HG03354 (cell line): ENCODE data around the gene ABCA7.

ENCODE experiments used
- ATAC-seq: cut with Tn5 transposase; IDR thresholded peaks from one replicate; pipeline ENCODE4 v1.9.1; 2021; ENCODE audit warnings: mild to moderate bottlenecking; ENCODE audit not compliant: unreplicated experiment, poor library complexity, severe bottlenecking

Gene ABCA7

DNA sequence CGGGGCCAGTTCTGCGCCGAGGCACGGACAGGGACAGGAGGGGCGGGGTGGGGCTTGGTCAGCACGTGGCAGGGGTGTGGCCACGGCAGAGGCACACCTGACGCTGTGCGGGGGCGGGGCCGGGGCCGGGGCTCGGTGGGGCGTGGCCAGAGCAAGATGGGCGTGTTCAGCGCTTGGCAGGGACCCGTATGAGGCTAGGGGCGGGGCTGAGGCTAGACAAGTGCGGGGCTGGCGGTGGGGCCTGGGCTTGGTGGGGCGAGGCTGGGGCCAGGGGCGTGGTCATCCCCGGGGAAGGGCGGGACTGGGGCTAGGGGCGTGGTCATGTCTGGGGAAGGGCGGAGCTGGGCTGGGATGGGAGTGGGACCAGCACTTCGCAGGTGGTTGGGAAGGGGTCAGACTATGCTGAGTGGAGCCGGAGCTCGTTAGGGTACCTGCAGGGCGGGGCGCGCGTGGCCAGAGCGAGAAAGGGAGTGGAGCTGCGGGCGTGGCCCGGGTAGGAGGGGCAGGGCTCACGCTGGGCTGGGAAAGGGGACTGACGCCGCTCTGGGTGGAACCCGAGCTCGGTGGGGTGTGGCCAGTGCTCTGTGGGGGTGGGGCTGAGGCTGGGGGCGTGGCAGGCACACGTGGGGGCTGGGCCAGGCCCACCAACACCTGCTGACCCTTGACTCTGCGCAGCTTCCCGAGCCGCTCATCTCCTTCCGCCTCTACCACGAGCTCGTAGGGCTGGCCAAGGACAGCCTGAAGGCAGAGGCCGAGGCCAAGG is 42.4 kb downstream of the ABCA7 start:
- no peak for ATAC-seq

DNA sequence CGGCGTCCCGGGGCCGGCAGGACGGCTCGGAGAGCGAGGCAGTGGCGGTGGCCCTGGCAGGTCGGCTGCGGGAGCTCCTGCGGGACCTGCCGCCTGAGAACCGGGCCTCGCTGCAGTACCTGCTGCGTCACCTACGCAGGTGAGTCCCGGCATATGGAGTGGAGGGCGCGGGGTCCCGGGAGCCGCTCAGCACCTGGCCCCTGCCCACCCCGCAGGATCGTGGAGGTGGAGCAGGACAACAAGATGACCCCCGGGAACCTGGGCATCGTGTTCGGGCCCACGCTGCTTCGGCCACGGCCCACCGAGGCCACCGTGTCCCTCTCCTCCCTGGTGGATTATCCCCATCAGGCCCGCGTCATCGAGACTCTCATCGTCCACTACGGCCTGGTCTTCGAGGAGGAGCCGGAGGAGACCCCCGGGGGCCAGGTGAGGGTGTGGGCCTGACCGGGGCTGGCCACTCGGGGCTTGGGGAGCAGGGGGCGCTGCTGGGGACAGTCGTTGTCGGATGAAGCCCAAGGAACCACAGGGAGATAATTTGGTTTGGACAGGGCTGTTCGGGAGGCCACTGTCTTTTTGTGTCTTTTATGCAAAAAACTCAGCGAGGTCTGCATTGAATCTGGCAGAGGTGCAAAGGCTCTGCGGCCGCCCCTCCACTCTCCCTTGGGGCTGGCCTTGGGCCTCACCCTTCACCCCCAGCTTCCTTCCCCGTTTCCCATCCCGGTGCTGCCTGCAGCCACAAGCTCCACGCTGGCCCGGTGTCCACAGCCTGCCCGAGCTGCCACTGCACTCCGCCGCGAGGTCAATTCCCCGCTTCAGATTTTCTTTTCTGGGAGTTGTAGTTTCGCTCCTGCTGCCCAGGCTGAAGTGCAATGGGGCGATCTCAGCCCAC is 43.3 kb downstream of the ABCA7 start:
- no peak for ATAC-seq

GRCh38 chr19:1084024-1084868 is 44.3 kb downstream of the ABCA7 start:
- ATAC-seq, result no peak

- no peak for ATAC-seq
These were observed 45.2 kb downstream of the ABCA7 start for GRCh38 chr19:1085053-1085658.

DNA sequence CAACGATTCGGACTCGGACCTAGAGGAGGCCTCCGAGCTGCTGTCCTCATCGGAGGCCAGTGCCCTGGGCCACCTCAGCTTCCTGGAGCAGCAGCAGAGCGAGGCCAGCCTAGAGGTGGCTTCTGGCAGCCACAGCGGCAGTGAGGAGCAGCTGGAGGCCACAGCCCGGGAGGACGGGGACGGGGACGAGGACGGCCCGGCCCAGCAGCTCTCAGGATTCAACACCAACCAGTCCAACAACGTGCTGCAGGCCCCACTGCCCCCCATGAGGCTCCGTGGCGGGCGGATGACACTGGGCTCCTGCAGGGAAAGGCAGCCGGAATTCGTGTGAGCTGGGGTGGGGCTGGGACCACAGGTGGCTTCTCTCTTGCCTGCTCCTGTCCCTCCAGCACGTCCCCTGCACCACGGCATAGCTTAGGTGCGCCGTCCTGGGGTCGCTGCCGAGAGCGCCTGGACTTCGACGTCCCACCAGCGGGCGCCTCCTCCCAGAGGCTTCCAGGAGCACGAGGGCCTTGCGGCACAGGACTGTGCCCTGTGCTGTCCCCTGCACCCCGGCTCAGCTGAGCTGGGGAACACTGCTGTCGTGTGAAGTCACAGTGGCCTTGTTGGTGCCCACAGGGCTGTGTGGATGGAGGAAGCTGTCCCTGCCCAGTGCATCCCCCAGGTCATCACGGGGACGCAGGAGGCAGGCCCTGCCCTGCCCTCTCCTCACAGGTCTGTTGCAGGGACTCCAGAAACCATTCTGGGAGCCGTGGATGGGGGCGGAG is 46.0 kb downstream of the ABCA7 start:
- no peak for ATAC-seq

DNA sequence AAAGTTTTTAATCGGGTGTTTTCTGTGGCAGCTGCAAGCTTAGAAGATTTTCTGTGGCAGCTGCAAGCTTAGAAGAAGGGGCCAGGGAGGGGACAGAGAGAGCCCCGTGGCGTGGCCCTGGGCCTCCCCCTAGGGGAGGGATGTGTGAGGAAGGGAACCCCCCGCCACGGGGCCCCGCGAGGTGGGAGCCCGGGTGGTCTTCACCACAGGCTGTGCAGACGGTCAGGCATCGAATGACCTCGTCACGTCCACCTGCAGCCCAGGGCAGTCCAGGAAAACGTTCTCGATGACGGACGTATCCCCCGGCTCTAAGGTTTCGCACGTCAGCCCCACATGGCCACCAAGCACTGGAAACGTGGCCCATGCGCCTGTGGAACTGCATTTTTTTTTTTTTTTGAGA is 46.7 kb downstream of the ABCA7 start:
- ATAC-seq, result no peak

- no peak for ATAC-seq
These were observed 48.0 kb downstream of the ABCA7 start for GRCh38 chr19:1087813-1088415.

DNA sequence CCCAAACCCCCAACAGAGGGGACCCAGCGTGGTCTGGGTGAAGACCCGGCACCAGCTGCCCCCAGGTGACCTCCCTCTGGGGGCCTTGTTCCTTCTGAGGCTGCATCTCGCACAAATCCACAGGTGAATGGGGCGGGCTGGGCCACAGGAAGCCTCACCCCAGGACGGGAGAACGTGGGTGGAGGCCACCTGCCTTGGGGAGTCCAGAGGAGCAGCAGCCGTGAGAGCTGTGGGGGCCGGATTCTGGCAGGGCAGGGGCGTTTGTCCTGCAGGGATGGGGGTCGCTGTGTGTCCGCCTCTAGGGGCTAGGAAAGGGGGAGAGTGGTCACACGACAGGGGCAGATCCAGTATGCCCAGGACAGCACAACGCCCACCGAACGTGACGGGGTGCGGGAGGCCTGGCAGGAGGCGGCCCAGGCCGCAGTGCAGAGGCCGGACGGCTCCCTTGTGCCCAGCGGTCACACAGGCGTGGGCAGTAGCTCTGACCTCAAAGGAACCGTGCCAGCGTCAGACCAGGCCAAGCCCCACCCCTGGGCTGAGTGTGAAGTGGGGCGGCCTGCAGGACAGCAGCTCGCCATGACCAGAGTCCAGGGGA is 48.6 kb downstream of the ABCA7 start:
- ATAC-seq, result no peak

DNA sequence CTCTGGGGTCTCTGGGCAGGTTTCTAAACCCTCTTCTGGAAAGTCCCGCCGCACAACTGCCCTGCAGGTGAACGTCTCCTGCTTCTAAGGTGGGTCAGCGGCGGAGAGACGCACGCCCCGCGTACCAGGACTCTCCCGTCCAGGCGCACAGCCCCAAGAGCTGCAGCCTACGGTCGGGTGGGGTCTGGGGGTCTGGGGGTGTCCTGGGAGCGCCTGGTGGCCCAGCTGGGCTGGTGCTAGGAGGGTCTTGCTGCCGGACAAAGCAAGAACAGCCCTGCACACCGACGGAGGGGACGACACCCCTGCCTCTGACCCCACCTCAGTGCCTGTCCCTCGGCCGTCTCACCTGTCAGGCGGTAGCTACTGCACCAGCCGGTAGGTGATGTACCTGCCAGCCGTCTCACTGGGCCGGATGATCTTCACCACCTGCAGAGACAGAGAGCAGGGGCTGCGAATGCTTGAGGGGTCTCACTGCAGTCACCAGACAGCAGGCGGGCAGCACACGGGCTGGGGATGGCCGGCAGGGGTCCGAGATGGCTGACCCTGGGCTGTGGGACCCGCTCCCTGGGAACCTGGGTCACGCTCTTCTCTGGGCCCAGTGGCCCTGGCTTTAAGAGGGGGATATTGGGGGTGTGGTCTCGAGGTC is 49.3 kb downstream of the ABCA7 start:
- ATAC-seq, result no peak

- ATAC-seq, result no peak
These were observed 50.0 kb downstream of the ABCA7 start for GRCh38 chr19:1089891-1090290.

DNA sequence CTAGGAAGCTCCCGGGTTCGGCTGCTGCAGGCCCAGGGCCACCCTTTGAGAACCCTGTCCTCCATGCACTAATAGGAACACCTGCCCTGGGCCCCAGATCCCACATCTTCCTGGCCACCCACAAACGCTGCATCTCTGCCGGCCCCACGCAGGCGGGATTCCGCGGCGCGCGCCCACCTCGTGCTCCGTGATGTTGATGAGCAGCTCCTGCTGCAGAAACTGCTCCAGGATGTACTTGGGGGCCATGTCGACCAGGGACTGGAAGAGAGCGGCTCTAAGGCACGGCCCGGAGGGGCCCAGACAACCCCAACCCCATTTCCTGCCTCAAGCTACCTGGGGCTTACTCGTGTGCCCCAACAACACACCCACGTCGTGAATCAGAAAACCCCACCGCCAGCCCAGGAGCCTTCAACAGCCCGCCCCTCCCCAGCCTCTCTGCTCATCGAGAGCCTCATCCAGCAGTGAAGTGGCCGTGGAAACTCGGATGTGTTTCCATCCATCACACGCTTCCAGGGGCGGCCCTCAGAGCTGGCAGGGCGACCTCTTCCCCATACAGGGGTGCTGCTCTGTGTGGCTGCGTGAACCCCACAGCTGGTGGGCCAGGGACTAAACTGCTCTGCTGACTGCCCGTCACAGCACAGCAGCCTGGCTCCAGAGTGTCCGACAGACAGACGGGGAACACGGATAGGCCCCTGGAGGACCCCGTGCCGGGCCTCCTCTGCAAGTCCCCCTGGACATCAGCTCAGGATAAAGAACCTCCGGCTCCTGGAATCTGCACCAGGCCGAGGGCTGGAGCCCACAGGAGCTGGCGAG is 51.0 kb downstream of the ABCA7 start:
- no peak for ATAC-seq

- ATAC-seq, result no peak
These were observed 51.8 kb downstream of the ABCA7 start for GRCh38 chr19:1091544-1092175.

- no peak for ATAC-seq
These were observed 53.4 kb downstream of the ABCA7 start for GRCh38 chr19:1093330-1093729.

DNA sequence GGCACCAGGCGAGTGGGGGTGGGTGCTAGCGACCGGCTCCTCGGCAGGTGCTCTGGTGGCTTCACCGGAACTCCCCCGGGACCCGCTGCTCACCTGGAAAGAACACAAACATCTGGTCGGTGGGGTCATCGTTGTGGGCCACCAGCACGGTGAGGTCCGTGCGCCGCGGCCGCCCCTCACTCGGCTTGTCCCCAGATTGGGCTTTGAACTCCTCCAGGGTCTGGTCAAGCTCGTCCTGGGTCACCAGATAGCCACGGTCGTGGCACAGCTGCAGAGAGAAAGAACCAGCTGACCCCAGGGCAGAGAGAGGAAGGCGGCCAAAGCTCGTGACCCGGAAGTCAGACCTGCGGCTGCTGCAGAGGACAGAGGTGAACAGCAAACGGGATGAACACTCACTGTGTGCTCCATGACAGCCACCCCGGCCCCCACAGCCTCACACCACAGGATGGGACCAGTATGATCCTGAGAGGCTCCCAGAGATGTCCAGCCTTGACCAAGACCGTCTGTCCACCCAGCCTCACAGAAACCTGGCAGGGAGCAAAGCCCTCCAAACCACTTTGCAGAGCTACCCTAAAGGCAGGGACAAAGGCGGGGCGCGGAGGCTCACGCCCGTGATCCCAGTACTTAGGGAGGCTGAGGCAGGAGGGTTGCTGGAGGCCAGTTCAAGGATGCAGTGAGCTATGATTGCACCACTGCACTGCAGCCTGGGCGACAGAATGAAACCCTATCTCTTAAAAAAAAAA is 54.1 kb downstream of the ABCA7 start:
- ATAC-seq, result no peak

DNA sequence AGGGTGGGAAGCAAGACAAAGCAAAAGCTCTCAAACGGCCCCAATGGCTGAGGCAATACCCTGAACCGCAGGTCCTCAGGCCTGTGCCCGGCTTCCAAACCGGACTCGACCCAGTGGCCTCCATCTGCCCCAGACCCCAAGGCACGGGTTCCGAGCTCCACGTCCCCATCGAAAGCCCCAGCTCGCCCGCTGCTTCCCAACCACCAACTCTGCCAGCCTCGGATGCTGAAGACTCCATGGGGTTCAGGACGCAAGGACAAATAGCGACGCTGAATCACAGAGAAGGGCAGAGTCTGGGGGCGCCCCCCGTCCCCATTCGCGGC is 54.7 kb downstream of the ABCA7 start:
- ATAC-seq, result no peak
